HG02588 (cell line): Measurements from ENCODE around the gene SLX4IP.

Experiments used
- ATAC-seq: cut with Tn5 transposase; IDR thresholded peaks from one replicate; pipeline ENCODE4 v1.9.1; 2021; ENCODE audit warnings: mild to moderate bottlenecking, moderate library complexity; ENCODE audit not compliant: unreplicated experiment

Gene SLX4IP

DNA sequence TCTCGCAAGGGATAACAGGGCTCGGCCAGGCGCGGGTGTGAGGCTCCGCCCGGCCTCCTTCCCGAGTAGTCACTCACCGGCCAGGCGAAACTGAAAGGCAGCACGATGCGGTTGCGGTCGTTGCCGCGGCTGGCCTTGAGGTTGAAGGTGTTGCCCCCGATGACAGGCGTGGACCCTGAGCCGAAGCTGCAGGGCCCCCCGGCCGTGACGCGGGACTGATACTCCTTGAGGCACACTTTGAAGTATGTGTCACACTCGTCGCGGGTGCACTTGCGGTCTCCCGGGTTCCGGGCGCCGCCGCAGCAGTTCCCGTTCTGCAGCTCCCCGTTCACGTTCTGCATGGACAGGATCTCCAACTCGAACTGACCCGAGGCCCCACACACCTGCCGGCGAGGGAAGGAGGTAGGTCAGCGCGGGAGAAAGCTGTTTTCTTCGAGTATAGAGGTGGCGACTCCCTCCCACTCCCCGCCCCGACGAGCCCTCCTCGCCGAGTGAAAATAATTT, 237.6 kb downstream of the SLX4IP start:
- no peak for ATAC-seq

- ATAC-seq = no peak
These were observed 238.2 kb downstream of the SLX4IP start for GRCh38 chr20:10673176-10673841.

- ATAC-seq = peak; percentile 60
These were observed 239.0 kb downstream of the SLX4IP start, which contains the start of gene JAG1 for GRCh38 chr20:10673842-10674683. TSS of gene JAG1 (minus strand) at chr20:10673999. CDS start at chr20:10673530, 469 bp downstream.

- ATAC-seq = peak; percentile 36
These were observed 239.8 kb downstream of the SLX4IP start for GRCh38 chr20:10674684-10675449.

DNA sequence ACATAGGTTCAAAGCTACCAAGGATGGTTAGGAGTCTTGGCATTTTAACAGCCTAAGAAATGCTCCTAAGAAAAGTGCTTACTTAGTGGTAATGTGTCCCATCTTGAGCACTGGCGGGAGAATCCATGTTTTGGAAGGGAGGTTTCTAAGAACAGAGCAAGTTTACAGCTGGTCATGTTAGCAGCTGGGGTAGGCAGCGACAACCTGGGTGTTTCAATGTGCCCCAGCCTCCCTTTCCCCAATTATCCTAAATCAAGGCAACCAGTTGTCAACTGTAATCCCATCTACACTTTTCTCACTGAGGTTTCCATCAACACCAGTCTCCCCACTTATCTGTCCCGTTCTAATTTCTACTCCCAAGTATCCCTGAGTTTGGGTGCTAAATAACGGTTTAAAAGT, 240.3 kb downstream of the SLX4IP start:
- no peak for ATAC-seq

- ATAC-seq = no peak
These were observed 241.4 kb downstream of the SLX4IP start for GRCh38 chr20:10676518-10676917.
